SK-N-SH (cell line): ENCODE measurements around the gene SLC24A3. TPM values are rescaled to one million over a fixed set of nuclear protein-coding genes. Genes with fewer than 3 reads are reported as not detected.

Experiments
- CTCF ChIA-PET: fragments of 300-600, 350-600 bp; formaldehyde crosslinking; extraction: SDS; loops from one replicate; lab custom pipeline; 2021; lab: Yijun Ruan, JAX
- POLR2A ChIA-PET: fragments of 350-600 bp; sonication (Branson Sonifier 250); formaldehyde crosslinking; extraction: SDS; loops from one replicate; lab custom pipeline; 2020; ENCODE audit warnings: antibody characterized with exemption, inconsistent platforms; lab: Yijun Ruan, JAX
- DNase-seq: peaks from one replicate; pipeline ENCODE4 v3.0.0; 2012
- H2AFZ ChIP-seq: fragments of 200-600 bp; sonication (generic); 2 replicates; pipeline ENCODE4 v1.8.1; 2016; ENCODE audit warnings: antibody characterized with exemption, mild to moderate bottlenecking, low read depth
- H3F3A ChIP-seq: fragments of 200-600 bp; sonication (generic); replicated peaks from 2 replicates; pipeline ENCODE3; 2016; ENCODE audit warnings: antibody characterized with exemption, mild to moderate bottlenecking; ENCODE audit not compliant: insufficient read depth
- H3K27ac ChIP-seq, 2 experiments: fragments of 200-500 bp in 1 of 2; fragments of 200-600 bp in 1 of 2; sonication (Bioruptor generic) in 1 of 2; sonication (generic), shearing (Covaris generic) in 1 of 2; 2 replicates each; pipeline versions ENCODE4 v1.5.1 to v1.6.1; 2014 to 2016; ENCODE audit warnings: low read depth in 2 of 2, inconsistent platforms in 1 of 2, low read length in 1 of 2, mild to moderate bottlenecking in 1 of 2, mixed read lengths in 1 of 2
- H3K27me3 ChIP-seq: fragments of 200-600 bp; sonication (generic), shearing (Covaris generic); 2 replicates; pipeline ENCODE4 v1.6.1; 2016; ENCODE audit warnings: mixed run types; ENCODE audit not compliant: insufficient read depth
- H3K36me3 ChIP-seq, 2 experiments: fragments of 200-500 bp in 1 of 2; fragments of 200-600 bp in 1 of 2; sonication (Bioruptor generic) in 1 of 2; sonication (generic) in 1 of 2; replicated peaks in 1 of 2; 2 replicates each; pipeline versions ENCODE3 to v1.5.1; 2014 to 2016; ENCODE audit warnings: low read length in 1 of 2, mild to moderate bottlenecking in 1 of 2; ENCODE audit not compliant: insufficient read depth in 2 of 2, control insufficient read depth in 1 of 2
- H3K4me1 ChIP-seq, 2 experiments: fragments of 200-500 bp in 1 of 2; fragments of 200-600 bp in 1 of 2; sonication (Bioruptor generic) in 1 of 2; sonication (generic), shearing (Covaris generic) in 1 of 2; 2 replicates each; pipeline versions ENCODE4 v1.5.1 to v1.6.1; 2014 to 2016; ENCODE audit warnings: low read depth in 1 of 2, low read length in 1 of 2, mixed run types in 1 of 2; ENCODE audit not compliant: insufficient read depth in 2 of 2, control insufficient read depth in 1 of 2
- H3K4me2 ChIP-seq: fragments of 200-600 bp; sonication (generic), shearing (Covaris generic); 2 replicates; pipeline ENCODE4 v1.6.1; 2017; ENCODE audit warnings: mixed run types
- H3K4me3 ChIP-seq, 2 experiments: fragments of 200-500 bp in 1 of 2; fragments of 200-600 bp in 1 of 2; sonication (Bioruptor generic) in 1 of 2; sonication (generic), shearing (Covaris generic) in 1 of 2; 2 replicates each; pipeline versions ENCODE4 v1.5.1 to v1.8.1; 2014 to 2016; ENCODE audit warnings: low read depth in 2 of 2, inconsistent platforms in 1 of 2, low read length in 1 of 2, mild to moderate bottlenecking in 1 of 2, mixed read lengths in 1 of 2, moderate library complexity in 1 of 2
- H3K79me2 ChIP-seq: fragments of 200-600 bp; sonication (generic); 2 replicates; pipeline ENCODE4 v1.8.1; 2017; ENCODE audit warnings: mild to moderate bottlenecking; ENCODE audit not compliant: insufficient read depth
- H3K9ac ChIP-seq: fragments of 200-600 bp; sonication (generic); 2 replicates; pipeline ENCODE4 v1.6.1; 2017; ENCODE audit warnings: mixed run types
- H3K9me2 ChIP-seq: fragments of 200-600 bp; sonication (generic); 2 replicates; pipeline ENCODE4 v1.6.1; 2017; ENCODE audit warnings: mixed run types
- H3K9me3 ChIP-seq: fragments of 200-600 bp; sonication (generic); 2 replicates; pipeline ENCODE4 v1.6.1; 2017; ENCODE audit warnings: mixed run types, mild to moderate bottlenecking, moderate library complexity
- H4K20me1 ChIP-seq: fragments of 200-600 bp; sonication (generic); 2 replicates; pipeline ENCODE4 v1.6.1; 2017; ENCODE audit warnings: mild to moderate bottlenecking, mixed run types; ENCODE audit not compliant: insufficient read depth
- ELF1 ChIP-seq: IDR thresholded peaks from 2 replicates; pipeline ENCODE4 v1.4.0; 2012
- FOXM1 ChIP-seq: IDR thresholded peaks from 2 replicates; pipeline ENCODE4 v1.4.0; 2012; ENCODE audit warnings: low read depth, mild to moderate bottlenecking
- GATA2 ChIP-seq: sonication (generic); formaldehyde crosslinking; IDR thresholded peaks from 2 replicates; pipeline ENCODE4 v1.5.0; 2020; ENCODE audit warnings: mild to moderate bottlenecking, missing genetic modification reagents
- MXI1 ChIP-seq: IDR thresholded peaks from 2 replicates; pipeline ENCODE4 v1.6.1; 2012; ENCODE audit warnings: mild to moderate bottlenecking, low read depth, low read length, improper control_type of control experiment
- NRF1 ChIP-seq: IDR thresholded peaks from 2 replicates; pipeline ENCODE4 v1.6.1; 2012; ENCODE audit warnings: low read depth, mild to moderate bottlenecking, low read length
- PBX3 ChIP-seq: IDR thresholded peaks from 2 replicates; pipeline ENCODE4; 2012
- POLR2AphosphoS5 ChIP-seq: IDR thresholded peaks from 2 replicates; pipeline ENCODE4 v1.6.1; 2012; ENCODE audit warnings: low read depth, low read length
- RAD21 ChIP-seq: IDR thresholded peaks from 2 replicates; pipeline ENCODE4 v1.6.1; 2012; ENCODE audit warnings: mild to moderate bottlenecking, low read length
- RCOR1 ChIP-seq: fragments of 150-350 bp; IDR thresholded peaks from 2 replicates; pipeline ENCODE4 v1.6.1; 2017; ENCODE audit warnings: antibody characterized with exemption, low read length
- SIN3A ChIP-seq: IDR thresholded peaks from 2 replicates; pipeline ENCODE4 v1.6.1; 2012; ENCODE audit warnings: low read depth, mild to moderate bottlenecking, low read length, moderate library complexity, borderline replicate concordance
- TAF1 ChIP-seq: IDR thresholded peaks from 2 replicates; pipeline ENCODE4 v1.6.1; 2012; ENCODE audit warnings: low read depth, mild to moderate bottlenecking, low read length, moderate library complexity, borderline replicate concordance
- TCF12 ChIP-seq: IDR thresholded peaks from 2 replicates; pipeline ENCODE4 v1.4.0; 2012
- TEAD4 ChIP-seq: IDR thresholded peaks from 2 replicates; pipeline ENCODE4 v1.4.0; 2012; ENCODE audit warnings: mild to moderate bottlenecking, borderline replicate concordance; ENCODE audit not compliant: insufficient read depth
- YY1 ChIP-seq: IDR thresholded peaks from 2 replicates; pipeline ENCODE4 v1.4.0; 2012; ENCODE audit warnings: low read depth, mild to moderate bottlenecking
- WGBS: methylation state at CpG from one replicate; pipeline ENCODE4 v1.1.6; 2017; ENCODE audit warnings: low lambda C conversion rate; 5-methylcytosine and 5-hydroxymethylcytosine counted together
- polyA plus RNA-seq, 3 experiments: library from polyadenylated mRNA; depleted of rRNA; stranded (reverse); fragments of >200 nt; gene quantifications; 2 replicates each; pipeline ENCODE4 v1.2.3, GENCODE V29; 2012
- TF ChIP-seq, protein P1 (sequence below): IDR thresholded peaks from 2 replicates; pipeline ENCODE4 v1.4.0; 2012; ENCODE audit warnings: low read depth, borderline replicate concordance
- TF ChIP-seq, protein P2 (sequence below): IDR thresholded peaks from 2 replicates; pipeline ENCODE4 v1.4.0; 2012; ENCODE audit warnings: low read depth
- TF ChIP-seq, protein P3 (sequence below): fragments of 200-600 bp; sonication (generic); IDR thresholded peaks from 2 replicates; pipeline ENCODE4 v1.6.1; 2017; ENCODE audit warnings: antibody characterized with exemption, mild to moderate bottlenecking, moderate library complexity

SLC24A3 gene
- polyA plus RNA-seq, 1 of the 3 experiments (the other 2 are of a cell fraction) = not detected

DNA sequence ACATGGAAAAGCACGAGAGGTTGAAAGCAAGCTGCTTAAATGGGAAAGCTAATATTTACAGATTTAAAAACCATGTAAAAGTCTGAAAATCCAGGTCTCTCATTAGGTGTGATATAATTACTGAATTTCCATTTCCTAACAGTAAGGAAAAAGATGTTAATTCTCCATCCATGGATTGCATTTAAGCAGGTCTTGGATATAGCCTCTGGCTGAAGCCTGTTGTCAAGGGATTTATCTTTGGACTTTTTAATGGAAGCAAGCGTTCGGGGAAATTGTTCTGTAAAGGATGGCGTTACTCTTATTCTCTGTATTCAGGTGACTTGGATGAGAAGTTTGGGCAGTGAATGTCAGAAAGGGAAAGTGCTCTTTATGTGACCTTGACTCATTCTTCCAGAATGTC lies 233.8 kb downstream of the SLC24A3 start (continued):
- TF ChIP-seq MXI1 = no peak
- no peak for TF ChIP-seq TEAD4
- no peak for TF ChIP-seq SIN3A
- no peak for TF ChIP-seq TAF1
- no peak for TF ChIP-seq GATA2 (CRISPR knock-in tag)

GRCh38 chr20:19448632-19449031 lies 236.2 kb downstream of the SLC24A3 start:
- Histone ChIP-seq H4K20me1 (no peaks in the 10 kb centered on the region), H3K9me3 (no peaks in the 10 kb centered on the region), H3K4me1 (no peaks in the 10 kb centered on the region), H2AFZ (no peak overlapping the region), H3K4me3 (no peak overlapping the region), H3K36me3 (no peaks in the 10 kb centered on the region), H3K4me2 (no peak overlapping the region), H3K79me2 (no peaks in the 10 kb centered on the region), H3K27ac (no peak overlapping the region), H3K27me3 (peaks cover 16% of the 10 kb centered on the region; the same call in 1 of the 2 replicates), H3K9ac (no peak overlapping the region), H3F3A (no peaks in the 10 kb centered on the region), H3K9me2 (no peaks in the 10 kb centered on the region)
- WGBS = 0% methylated on average over 1 of the region's 1 CpG
- CTCF ChIA-PET = no interaction called here
- DNase-seq = no peak
- TF ChIP-seq POLR2AphosphoS5 (no peak), PBX3 (no peak), ELF1 (no peak), RCOR1 (no peak), TCF12 (no peak), YY1 (no peak), RAD21 (no peak), FOXM1 (no peak), NRF1 (no peak), TEAD4 (no peak)
- TF ChIP-seq, protein P1, sequence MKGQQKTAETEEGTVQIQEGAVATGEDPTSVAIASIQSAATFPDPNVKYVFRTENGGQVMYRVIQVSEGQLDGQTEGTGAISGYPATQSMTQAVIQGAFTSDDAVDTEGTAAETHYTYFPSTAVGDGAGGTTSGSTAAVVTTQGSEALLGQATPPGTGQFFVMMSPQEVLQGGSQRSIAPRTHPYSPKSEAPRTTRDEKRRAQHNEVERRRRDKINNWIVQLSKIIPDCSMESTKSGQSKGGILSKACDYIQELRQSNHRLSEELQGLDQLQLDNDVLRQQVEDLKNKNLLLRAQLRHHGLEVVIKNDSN = no peak
- TF ChIP-seq, protein P2, sequence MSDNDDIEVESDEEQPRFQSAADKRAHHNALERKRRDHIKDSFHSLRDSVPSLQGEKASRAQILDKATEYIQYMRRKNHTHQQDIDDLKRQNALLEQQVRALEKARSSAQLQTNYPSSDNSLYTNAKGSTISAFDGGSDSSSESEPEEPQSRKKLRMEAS = no peak
- TF ChIP-seq, protein P3, sequence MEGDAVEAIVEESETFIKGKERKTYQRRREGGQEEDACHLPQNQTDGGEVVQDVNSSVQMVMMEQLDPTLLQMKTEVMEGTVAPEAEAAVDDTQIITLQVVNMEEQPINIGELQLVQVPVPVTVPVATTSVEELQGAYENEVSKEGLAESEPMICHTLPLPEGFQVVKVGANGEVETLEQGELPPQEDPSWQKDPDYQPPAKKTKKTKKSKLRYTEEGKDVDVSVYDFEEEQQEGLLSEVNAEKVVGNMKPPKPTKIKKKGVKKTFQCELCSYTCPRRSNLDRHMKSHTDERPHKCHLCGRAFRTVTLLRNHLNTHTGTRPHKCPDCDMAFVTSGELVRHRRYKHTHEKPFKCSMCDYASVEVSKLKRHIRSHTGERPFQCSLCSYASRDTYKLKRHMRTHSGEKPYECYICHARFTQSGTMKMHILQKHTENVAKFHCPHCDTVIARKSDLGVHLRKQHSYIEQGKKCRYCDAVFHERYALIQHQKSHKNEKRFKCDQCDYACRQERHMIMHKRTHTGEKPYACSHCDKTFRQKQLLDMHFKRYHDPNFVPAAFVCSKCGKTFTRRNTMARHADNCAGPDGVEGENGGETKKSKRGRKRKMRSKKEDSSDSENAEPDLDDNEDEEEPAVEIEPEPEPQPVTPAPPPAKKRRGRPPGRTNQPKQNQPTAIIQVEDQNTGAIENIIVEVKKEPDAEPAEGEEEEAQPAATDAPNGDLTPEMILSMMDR = no peak
- POLR2A ChIA-PET = no interaction called here
